Osteoblast (primary cell): ENCODE measurements around the gene EPB41L4B. TPM values are rescaled to one million over a fixed set of nuclear protein-coding genes. Genes with fewer than 3 reads are reported as not detected.

Experiments used
- DNase-seq: peaks from one replicate; pipeline ENCODE4 v3.0.0; 2011; ENCODE audit warnings: low spot score, mixed read lengths; ENCODE audit not compliant: insufficient read length; ENCODE audit errors: missing footprints
- H2AFZ ChIP-seq: 2 replicates; pipeline ENCODE4 v1.6.0; 2011; ENCODE audit warnings: mild to moderate bottlenecking, low read length
- H3K27ac ChIP-seq: 2 replicates; pipeline ENCODE4 v1.5.1; 2011; ENCODE audit warnings: mild to moderate bottlenecking, low read depth, low read length, moderate library complexity
- H3K27me3 ChIP-seq: 2 replicates; pipeline ENCODE4 v1.6.0; 2012; ENCODE audit warnings: mild to moderate bottlenecking, control low read depth, inconsistent platforms, low read length, moderate library complexity; ENCODE audit not compliant: insufficient read depth
- H3K36me3 ChIP-seq: 2 replicates; pipeline ENCODE4 v1.5.1; 2011; ENCODE audit warnings: mild to moderate bottlenecking, low read length, control low read depth, moderate library complexity; ENCODE audit not compliant: insufficient read depth
- H3K4me1 ChIP-seq: 2 replicates; pipeline ENCODE4 v1.5.1; 2011; ENCODE audit warnings: mild to moderate bottlenecking, low read length, control low read depth, moderate library complexity; ENCODE audit not compliant: insufficient read depth
- H3K4me2 ChIP-seq: 2 replicates; pipeline ENCODE4 v1.6.0; 2011; ENCODE audit warnings: mild to moderate bottlenecking, low read length; ENCODE audit not compliant: insufficient read depth
- H3K4me3 ChIP-seq: fragments of 200-600 bp; sonication (generic); 3 replicates; pipeline ENCODE4 v1.5.1; 2012; ENCODE audit warnings: mild to moderate bottlenecking, low read length, inconsistent platforms; ENCODE audit not compliant: insufficient read depth
- H3K79me2 ChIP-seq: 2 replicates; pipeline ENCODE4 v1.6.0; 2012; ENCODE audit warnings: mild to moderate bottlenecking, low read length, control low read depth, inconsistent platforms; ENCODE audit not compliant: insufficient read depth
- H3K9me3 ChIP-seq: 2 replicates; pipeline ENCODE4 v1.5.1; 2011; ENCODE audit warnings: low read depth, low read length, control low read depth
- H4K20me1 ChIP-seq: 2 replicates; pipeline ENCODE4 v1.6.0; 2012; ENCODE audit warnings: mild to moderate bottlenecking, low read length, control low read depth; ENCODE audit not compliant: insufficient read depth
- CTCF ChIP-seq: IDR thresholded peaks from 2 replicates; pipeline ENCODE4 v1.5.1; 2011; ENCODE audit warnings: mild to moderate bottlenecking, low read depth, low read length, moderate library complexity; ENCODE audit errors: extremely low read depth
- total RNA-seq: library from RNA; depleted of rRNA; stranded (reverse); fragments of >200 nt; gene quantifications from 2 replicates; pipeline ENCODE4 v1.2.3, GENCODE V29; 2012

The EPB41L4B gene
- total RNA-seq, 1 donor: 2.2 TPM

- Histone ChIP-seq H3K9me3 (no peaks in the 10 kb centered on the region), H3K36me3 (no peaks in the 10 kb centered on the region), H3K4me1 (peaks cover 22% of the 10 kb centered on the region), H2AFZ (no peak overlapping the region), H3K27me3 (peaks cover 30% of the 10 kb centered on the region), H3K4me2 (peak overlapping the region; percentile 86), H3K27ac (no peak overlapping the region), H3K79me2 (no peaks in the 10 kb centered on the region), H4K20me1 (peaks cover 2% of the 10 kb centered on the region), H3K4me3 (no peak overlapping the region)
- no peak for DNase-seq
- TF ChIP-seq CTCF: no peak
Measured at GRCh38 chr9:109317979-109318741, 2.7 kb downstream of the EPB41L4B start.

GRCh38 chr9:109317311-109317978 lies 3.4 kb downstream of the EPB41L4B start:
- Histone ChIP-seq H3K27me3 (peaks cover 23% of the 10 kb centered on the region), H4K20me1 (peaks cover 2% of the 10 kb centered on the region)
- no peak for TF ChIP-seq CTCF

GRCh38 chr9:109316207-109316640 lies 4.6 kb downstream of the EPB41L4B start:
- H3K27me3 ChIP-seq: peaks cover 13% of the 10 kb centered on the region
- peak overlapping the region; percentile 50 for H3K4me2 ChIP-seq
- no peak overlapping the region for H2AFZ ChIP-seq
- H3K36me3 ChIP-seq: no peaks in the 10 kb centered on the region
- no peaks in the 10 kb centered on the region for H3K9me3 ChIP-seq
- peak; percentile 95 for DNase-seq
- H3K79me2 ChIP-seq: no peaks in the 10 kb centered on the region
- peaks cover 27% of the 10 kb centered on the region for H3K4me1 ChIP-seq
- no peak overlapping the region for H3K27ac ChIP-seq
- H4K20me1 ChIP-seq: peaks cover 2% of the 10 kb centered on the region
- TF ChIP-seq CTCF: no peak
- no peak overlapping the region for H3K4me3 ChIP-seq

More at GRCh38 chr9:109317311-109317978, 3.4 kb downstream of the EPB41L4B start:
- DNase-seq: no peak
- Histone ChIP-seq H3K79me2 (no peaks in the 10 kb centered on the region), H3K9me3 (no peaks in the 10 kb centered on the region), H2AFZ (no peak overlapping the region), H3K4me1 (peaks cover 22% of the 10 kb centered on the region), H3K36me3 (no peaks in the 10 kb centered on the region), H3K27ac (no peak overlapping the region), H3K4me2 (no peak overlapping the region), H3K4me3 (no peak overlapping the region)

GRCh38 chr9:109315480-109316206 lies 5.2 kb downstream of the EPB41L4B start:
- DNase-seq: no peak
- Histone ChIP-seq H3K9me3 (no peaks in the 10 kb centered on the region), H3K27me3 (peaks cover 13% of the 10 kb centered on the region), H3K27ac (no peak overlapping the region), H3K4me2 (peak overlapping the region; percentile 50), H3K79me2 (no peaks in the 10 kb centered on the region), H4K20me1 (peaks cover 2% of the 10 kb centered on the region), H3K36me3 (no peaks in the 10 kb centered on the region), H3K4me3 (no peak overlapping the region), H2AFZ (no peak overlapping the region), H3K4me1 (peaks cover 30% of the 10 kb centered on the region)
- no peak for TF ChIP-seq CTCF
